ENCODE measurements around the gene TXNDC5.

TXNDC5 gene

DNA sequence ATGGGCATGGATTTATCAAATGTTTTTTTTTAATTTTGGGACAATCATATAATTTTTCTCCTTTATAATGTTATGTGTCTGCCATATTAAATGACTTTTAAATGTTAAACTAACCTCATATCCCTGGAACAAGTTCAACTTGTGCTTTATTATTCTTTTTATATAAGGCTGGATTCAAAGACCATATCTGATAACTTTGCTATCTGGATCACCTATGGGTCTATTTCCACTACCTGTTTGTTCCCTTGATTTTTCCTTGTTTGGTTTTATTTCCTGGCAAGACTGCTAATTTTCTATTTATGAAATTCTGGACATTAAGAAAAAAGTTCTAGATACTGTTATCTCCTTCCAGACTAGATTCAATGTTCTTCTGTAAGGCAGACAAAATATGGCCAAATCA lies 58.8 kb downstream of the TXNDC5 start:
- DNase-seq (ENCODE audit: low spot score) = no peak

DNA sequence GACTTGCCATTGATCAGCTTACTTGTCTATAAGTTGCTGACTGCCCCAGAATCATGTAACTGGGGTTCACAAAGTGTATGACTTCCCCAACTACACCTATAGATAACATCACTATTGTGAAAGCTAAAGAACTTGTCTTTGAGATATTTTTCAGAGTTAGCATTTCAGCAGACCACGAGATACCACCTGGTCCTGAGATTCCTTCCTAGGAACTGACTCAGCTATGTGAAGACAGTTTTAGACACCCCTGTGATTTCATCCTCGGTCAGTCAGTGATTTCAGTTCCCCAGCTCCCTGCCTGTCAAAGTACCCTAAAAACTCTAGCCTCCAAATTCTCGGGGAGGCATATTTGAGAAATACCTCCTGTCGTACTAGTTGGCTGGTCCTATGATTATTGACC lies 62.4 kb downstream of the TXNDC5 start:
- DNase-seq (ENCODE audit: low spot score) = no peak

DNA sequence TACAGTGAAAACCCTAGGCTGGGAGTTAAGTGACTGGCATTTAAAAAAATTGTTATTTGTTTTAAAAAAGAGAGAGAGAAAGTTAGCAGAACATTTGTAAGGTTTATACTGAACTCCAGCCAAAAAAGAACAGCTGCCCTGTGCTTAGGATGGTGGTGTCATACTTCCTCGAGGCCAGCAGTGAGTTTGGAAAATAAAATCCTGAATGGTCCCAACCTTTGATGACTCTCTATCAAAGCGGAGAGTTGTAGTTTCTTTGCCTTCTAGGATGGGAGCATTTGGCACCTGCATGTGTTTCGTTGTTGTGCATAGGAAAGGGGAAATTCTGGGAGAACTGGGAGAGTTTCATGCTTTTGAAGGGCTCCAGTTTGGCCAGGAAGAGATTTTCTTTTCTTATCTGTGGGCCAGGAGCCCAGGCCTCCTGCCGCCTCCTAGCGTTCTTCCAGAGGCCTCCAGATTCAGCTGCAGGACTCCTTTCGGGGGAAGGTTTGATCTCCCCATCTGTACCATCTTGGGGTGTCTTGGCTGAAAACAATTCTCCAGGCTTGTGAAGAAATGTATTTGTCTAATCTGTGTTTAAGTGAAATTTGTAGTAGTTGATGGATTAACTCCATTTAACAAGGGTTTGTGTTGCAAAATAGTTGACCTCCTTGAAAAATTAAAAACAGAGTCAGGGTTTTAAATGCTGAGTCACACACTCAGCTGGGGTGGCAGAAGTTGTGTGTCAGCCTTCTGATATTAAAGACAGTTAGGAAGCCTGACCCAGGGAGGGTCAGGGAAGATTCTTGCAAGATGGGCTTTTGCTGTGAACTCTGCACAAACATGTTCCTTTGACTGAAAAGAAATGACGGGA lies 63.4 kb downstream of the TXNDC5 start:
- DNase-seq (ENCODE audit: low spot score) = no peak

GRCh38 chr6:7841781-7842468 lies 68.7 kb downstream of the TXNDC5 start:
- DNase-seq (ENCODE audit: low spot score) = no peak

DNA sequence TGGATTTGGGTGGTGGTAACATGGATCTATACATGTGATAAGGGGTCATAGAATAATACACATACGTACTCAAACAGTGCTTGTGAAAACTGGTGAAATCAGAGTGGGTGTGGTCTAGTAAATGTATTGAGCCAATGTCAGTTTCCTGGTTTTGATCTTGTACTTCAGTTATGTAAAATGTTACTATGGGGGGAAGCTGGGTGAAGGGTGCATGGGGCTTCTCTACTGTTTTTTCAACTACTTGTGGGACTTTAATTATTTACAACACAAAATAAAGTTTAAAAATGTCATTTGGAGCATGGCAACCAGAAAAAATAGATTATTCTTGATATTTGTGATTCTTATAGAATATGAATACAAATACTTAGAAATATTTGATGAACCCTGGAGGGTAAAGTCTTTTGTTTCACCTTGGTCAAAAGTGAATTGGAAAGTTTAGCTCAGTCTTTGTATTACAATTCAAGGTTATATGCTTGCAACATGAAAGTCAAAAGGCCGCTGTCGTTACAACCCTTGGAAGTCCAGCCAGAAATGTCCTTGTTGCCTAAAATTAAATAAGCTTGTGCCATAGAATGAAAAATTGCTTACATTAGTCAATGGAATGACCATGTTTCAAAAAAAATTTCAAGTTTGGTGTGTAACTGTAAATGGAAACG lies 74.1 kb downstream of the TXNDC5 start:
- DNase-seq (ENCODE audit: low spot score) = no peak

DNA sequence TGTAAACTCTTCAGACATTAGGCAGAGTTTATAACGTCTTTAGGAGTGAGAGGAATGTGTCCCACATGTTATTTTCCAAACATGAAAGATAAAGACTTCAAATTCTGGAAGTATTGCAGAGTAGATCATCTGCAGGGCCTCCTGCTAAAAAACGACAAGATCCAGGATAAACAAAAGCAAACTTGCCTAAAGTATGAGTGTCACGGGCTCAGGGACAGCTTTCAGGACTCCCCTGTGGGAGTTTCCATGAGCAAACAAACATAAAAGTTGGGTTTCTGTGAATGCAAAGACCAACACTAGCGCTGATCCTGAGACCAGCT lies 76.9 kb downstream of the TXNDC5 start:
- DNase-seq (ENCODE audit: low spot score) = no peak

DNA sequence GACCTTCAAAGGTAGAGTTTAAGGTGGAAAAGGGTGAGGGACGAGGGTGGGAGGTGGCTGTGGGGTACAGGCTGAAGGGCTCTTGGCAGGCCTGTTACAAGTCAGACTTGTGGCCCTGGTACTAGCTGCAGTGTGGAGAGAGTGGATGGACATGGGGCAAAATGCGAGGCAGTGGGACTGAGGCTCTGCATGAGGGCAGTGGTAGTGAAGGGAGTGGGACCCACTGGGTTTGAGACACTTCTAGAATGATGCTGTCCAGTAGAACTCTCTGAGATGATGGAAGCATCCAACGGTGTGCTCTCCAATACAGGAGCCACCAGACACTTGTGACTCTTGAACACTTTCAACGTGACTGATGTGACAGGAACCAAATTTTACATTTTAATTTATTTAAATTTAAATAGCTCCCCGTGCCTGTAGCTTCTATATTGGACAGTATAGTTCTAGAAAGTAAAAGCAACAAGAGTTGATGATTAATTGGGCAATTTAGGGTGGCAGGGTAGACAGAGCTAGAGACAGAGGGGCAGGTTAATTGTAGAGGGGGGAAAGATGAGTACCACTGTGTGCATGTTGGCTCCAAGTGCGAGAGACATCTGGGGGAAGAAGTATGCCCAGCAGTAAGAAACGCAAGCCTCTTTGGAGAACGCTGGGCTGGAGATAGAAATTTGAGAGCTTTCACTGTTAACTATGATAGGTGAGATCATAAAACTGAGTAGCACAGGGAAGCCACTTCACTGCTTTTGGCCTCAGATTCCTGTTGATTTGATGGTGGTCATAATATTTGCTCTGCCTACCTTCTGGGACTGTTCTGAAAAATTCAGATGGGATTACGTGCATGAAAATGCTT lies 77.5 kb downstream of the TXNDC5 start:
- no peak for DNase-seq (ENCODE audit: low spot score)
